Esophagus squamous epithelium (tissue), 5 donors: ENCODE data around the gene MEGF6. TPM values are rescaled to one million over a fixed set of nuclear protein-coding genes. Genes with fewer than 3 reads are reported as not detected.

Source experiments
- DNase-seq: peaks from one replicate; lab custom pipeline; 2025; lab: John Stamatoyannopoulos, UW
- H3K27ac ChIP-seq, 4 donors: fragments of 200-600 bp; sonication (generic); one replicate each; pipeline ENCODE4 v1.5.1; 2016 to 2019; ENCODE audit warnings: mild to moderate bottlenecking in 1 of 4
- H3K27me3 ChIP-seq, 4 donors: fragments of 200-600 bp; sonication (generic); 1 replicate in 3 of 4; 2 replicates in 1 of 4; pipeline versions ENCODE4 v1.5.1 to v1.6.0; 2017 to 2021; ENCODE audit warnings: antibody characterized with exemption in 1 of 4
- H3K36me3 ChIP-seq, 3 donors: fragments of 200-600 bp; sonication (generic); one replicate each; pipeline ENCODE4 v1.5.1; 2016 to 2019
- H3K4me1 ChIP-seq, 3 donors: fragments of 200-600 bp; sonication (generic); one replicate each; pipeline ENCODE4 v1.5.1; 2017 to 2019
- H3K4me3 ChIP-seq, 4 donors: fragments of 200-600 bp; sonication (generic); 1 replicate in 3 of 4; 2 replicates in 1 of 4; pipeline ENCODE4 v1.5.1; 2016 to 2019; ENCODE audit warnings: mild to moderate bottlenecking in 2 of 4, moderate library complexity in 1 of 4
- H3K9me3 ChIP-seq, 3 donors: fragments of 200-600 bp; sonication (generic); one replicate each; pipeline ENCODE4 v1.5.1; 2016 to 2019
- POLR2A ChIP-seq, 4 donors: fragments of 450-650 bp; IDR thresholded peaks; one replicate each; pipeline ENCODE4 v1.6.1; 2017; ENCODE audit warnings: antibody characterized with exemption in 4 of 4, mild to moderate bottlenecking in 4 of 4, moderate library complexity in 3 of 4
- WGBS, 2 donors: methylation state at CpG; one replicate each; pipeline ENCODE4 v1.1.5; 2018; 5-methylcytosine and 5-hydroxymethylcytosine counted together
- intact Hi-C: fragments of 100-400 bp; cut with DNase I; formaldehyde crosslinking; loops from one replicate; pipeline ENCODE4 v1.15.0; 2022
- total RNA-seq, 4 donors: library from RNA; depleted of rRNA; stranded (reverse); fragments of >200 nt; gene quantifications; one replicate each; pipeline ENCODE4 v1.1.0, GENCODE V29; 2016
- TF ChIP-seq, protein P1 (sequence below), 6 experiments: fragments of 450-650 bp in 4 of 6; fragments of 200-600 bp in 2 of 6; sonication (generic) in 2 of 6; IDR thresholded peaks; one replicate each; pipeline ENCODE4 v1.5.1; 2016 to 2019; ENCODE audit warnings: antibody characterized with exemption in 6 of 6, mild to moderate bottlenecking in 4 of 6, moderate library complexity in 4 of 6
- donor health status: DM: yes; HTN: yes; CAD: no.

Gene MEGF6
- total RNA-seq, 4 donors from 2014 or later, result 8.8 to 27.1 (median 16.8) TPM

DNA sequence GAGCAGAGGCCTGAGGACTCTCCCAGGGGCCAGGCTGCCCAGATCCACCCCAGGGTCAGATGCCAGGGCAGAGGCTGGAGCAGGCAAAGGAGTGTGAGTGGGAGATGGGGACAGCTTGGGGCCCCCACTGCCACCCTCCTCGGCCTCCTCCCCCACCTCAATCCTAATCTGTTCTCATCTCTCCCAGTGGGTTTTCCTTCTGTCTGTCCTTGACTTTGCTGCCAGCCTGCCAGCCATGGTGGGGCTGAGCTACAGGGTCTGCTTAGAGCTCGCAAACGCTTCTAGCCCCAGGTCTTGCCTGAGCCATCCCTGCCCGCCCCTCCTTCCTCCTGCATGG, 65.3 kb downstream of the MEGF6 start:
- Histone ChIP-seq H3K27ac (no peak overlapping the region), H3K4me1 (peaks cover 34 to 72% (median 38%) of the 10 kb centered on the region in 3 donors)

DNA sequence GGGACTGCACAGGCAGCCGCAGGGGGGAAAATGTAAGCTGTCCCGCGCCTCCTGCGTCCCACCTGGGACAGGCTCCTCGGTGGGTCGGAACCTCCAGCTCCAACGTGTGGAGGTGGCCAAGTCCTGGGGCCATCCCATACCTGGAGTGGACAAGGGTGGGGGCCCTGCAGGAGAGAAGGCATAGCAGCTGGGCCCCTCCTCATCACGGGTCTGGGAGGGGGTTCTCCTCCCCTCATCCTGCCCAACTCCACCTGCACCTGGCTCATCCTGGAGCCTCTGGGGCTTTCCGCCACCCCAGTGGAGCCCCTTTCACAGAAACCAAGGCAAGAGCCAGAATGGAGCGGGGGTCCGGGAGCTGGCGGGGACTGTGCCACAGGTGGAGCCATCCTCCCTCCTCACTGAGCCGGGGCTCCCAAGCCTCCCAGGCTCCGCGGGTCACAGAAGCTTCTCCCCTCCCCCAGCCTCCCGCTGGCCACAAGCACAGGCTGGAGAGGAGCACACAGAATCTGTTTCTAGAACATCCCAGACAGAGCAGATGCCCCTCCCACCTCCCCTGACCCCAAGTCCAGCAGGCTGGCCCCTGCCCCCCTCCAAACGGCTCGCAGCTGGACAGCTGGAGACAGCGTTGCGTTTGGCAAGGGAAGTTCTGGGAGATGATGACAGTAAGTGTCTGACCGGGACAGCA, 65.8 kb downstream of the MEGF6 start:
- Histone ChIP-seq H3K27ac (no peak overlapping the region), H3K9me3 (no peaks in the 10 kb centered on the region), H3K27me3 (peaks cover 0 to 65% (median 0%) of the 10 kb centered on the region in 4 donors), H3K36me3 (no peaks in the 10 kb centered on the region), H3K4me3 (no peak overlapping the region), H3K4me1 (peaks cover 34 to 72% (median 38%) of the 10 kb centered on the region in 3 donors)
- no peak for DNase-seq
- no peak for TF ChIP-seq POLR2A (IDR thresholded peaks at IDR 0.05)
- TF ChIP-seq, protein P1, sequence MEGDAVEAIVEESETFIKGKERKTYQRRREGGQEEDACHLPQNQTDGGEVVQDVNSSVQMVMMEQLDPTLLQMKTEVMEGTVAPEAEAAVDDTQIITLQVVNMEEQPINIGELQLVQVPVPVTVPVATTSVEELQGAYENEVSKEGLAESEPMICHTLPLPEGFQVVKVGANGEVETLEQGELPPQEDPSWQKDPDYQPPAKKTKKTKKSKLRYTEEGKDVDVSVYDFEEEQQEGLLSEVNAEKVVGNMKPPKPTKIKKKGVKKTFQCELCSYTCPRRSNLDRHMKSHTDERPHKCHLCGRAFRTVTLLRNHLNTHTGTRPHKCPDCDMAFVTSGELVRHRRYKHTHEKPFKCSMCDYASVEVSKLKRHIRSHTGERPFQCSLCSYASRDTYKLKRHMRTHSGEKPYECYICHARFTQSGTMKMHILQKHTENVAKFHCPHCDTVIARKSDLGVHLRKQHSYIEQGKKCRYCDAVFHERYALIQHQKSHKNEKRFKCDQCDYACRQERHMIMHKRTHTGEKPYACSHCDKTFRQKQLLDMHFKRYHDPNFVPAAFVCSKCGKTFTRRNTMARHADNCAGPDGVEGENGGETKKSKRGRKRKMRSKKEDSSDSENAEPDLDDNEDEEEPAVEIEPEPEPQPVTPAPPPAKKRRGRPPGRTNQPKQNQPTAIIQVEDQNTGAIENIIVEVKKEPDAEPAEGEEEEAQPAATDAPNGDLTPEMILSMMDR (IDR thresholded peaks at IDR 0.05), result no peak
- 78% methylated on average over 7 of the region's 21 CpGs; no CpG with 5 or more reads in 1 of the 2 donors for WGBS, 2 donors
- intact Hi-C loops, result no loop called here

More for the DNA sequence above, 65.3 kb downstream of the MEGF6 start:
- no peak overlapping the region for H3K4me3 ChIP-seq
- intact Hi-C loops, result no loop called here
- WGBS, 2 donors, result 14 to 66% methylated on average over 1 to 3 of the region's 4 CpGs
- TF ChIP-seq, protein P1 (IDR thresholded peaks at IDR 0.05), result no peak
- no peak for TF ChIP-seq POLR2A (IDR thresholded peaks at IDR 0.05)
- no peaks in the 10 kb centered on the region for H3K9me3 ChIP-seq
- peaks cover 0 to 70% (median 0%) of the 10 kb centered on the region in 4 donors for H3K27me3 ChIP-seq
- DNase-seq, result no peak
- H3K36me3 ChIP-seq, result no peaks in the 10 kb centered on the region

DNA sequence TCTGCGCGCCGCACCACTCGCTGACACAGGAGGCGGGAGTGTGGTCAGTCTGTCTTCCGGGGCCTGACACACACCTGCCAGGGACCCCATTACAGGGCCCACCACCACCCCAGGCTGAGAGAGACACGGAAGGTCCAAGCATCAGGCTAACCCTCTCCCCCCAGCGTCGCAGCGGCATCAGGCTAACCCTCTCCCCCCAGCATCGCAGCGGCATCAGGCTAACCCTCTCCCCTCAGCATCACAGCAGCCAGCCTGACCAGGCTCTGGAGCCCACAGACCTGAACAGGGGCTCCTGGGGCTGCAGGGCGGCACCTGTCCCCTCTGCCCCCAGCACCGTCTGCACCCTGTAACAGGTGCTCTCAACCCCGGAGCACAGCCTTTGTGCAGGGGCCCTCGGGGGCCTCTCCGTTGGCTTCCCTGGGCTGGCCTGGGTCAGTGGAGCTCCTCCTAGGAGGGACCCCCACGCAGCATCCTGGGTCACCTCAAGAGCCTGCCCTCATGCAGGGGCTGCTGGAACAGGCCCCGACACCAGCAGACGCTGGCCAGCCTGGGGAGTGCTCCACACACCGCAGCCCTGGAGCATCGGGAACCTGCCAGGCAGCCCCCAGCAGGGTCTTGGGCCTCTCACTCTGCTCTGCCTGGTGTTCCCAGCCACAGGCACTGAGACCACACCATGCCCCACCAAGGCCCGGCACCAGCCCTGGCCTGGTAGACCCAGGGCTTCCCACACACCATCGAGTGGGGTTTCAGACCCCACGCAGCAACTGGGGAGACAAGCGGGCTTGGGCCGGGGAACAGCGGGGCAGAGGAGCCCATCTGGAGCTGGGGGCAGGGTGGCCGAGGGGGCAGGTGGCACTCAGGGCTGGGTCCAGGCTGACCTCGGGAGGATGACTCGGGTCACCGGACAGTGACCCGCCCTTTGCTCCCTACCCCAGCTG, 67.0 kb downstream of the MEGF6 start:
- Histone ChIP-seq H3K4me3 (no peak overlapping the region), H3K27ac (peak overlapping the region in 1 of 4 donors; percentile 75), H3K4me1 (peaks cover 37 to 80% (median 47%) of the 10 kb centered on the region in 3 donors), H3K27me3 (peaks cover 0 to 54% (median 0%) of the 10 kb centered on the region in 4 donors), H3K36me3 (no peaks in the 10 kb centered on the region), H3K9me3 (no peaks in the 10 kb centered on the region)
- TF ChIP-seq POLR2A (IDR thresholded peaks at IDR 0.05), result no peak
- TF ChIP-seq, protein P1 (IDR thresholded peaks at IDR 0.05), result no peak
- WGBS, 2 donors, result 94 to 98% methylated on average over 8 to 12 of the region's 33 CpGs
- DNase-seq, result no peak
- intact Hi-C loops, result no loop called here

DNA sequence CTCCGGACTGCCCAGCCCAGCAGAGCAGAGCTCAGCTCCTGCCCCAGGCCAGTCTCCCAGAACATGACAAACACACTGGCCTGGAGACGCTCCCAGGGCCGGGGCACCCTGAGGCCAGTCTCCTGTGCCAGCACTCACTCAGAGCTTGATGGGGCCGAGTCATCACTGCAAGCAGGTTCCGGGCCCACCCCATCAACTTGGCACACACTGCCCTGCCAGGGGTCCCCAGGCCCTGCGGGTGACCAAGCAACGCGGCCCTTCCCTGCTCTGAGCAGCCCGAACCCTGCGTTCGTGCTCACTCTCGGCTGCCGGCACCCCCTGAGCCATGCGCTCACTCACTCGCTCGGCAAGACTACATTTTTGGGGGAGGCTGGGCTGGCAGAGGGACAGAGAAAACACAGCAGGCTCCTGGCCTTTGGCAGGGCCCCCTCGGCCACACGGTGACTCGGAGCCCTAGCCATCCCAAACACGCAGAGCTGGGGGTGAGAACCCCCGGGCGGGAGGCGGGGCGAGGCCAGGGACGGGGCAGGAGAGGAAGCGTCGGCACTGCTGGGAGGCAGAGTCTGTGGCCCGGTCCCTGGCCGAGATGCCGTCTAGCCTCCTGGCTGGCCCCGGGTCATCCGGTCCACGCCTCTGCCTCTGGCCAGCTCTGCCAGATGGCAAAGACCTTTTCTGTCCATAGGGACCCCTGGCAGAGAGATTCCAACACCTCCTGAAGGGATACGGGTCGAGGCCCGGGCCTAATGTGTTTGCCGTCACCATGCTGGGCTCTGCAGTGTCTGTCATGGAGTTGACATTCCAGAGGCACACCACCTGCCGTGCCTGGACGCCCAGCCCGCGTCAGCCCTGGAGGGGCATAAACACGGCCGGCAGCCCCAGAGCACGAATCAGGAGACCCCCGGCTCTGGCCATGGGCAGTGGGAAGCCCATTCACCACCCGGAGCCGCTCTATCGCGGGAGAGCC, 68.0 kb downstream of the MEGF6 start:
- TF ChIP-seq, protein P1 (IDR thresholded peaks at IDR 0.05), result no peak
- no peak for TF ChIP-seq POLR2A (IDR thresholded peaks at IDR 0.05)
- Histone ChIP-seq H3K27me3 (peaks cover 0 to 44% (median 0%) of the 10 kb centered on the region in 4 donors), H3K27ac (peak overlapping the region; percentile 9 to 75 (median 38)), H3K4me1 (peaks cover 35 to 80% (median 47%) of the 10 kb centered on the region in 3 donors), H3K9me3 (no peaks in the 10 kb centered on the region), H3K4me3 (no peak overlapping the region), H3K36me3 (no peaks in the 10 kb centered on the region)
- 40 to 68% methylated on average over 8 to 21 of the region's 49 CpGs for WGBS, 2 donors
- no peak for DNase-seq
- intact Hi-C loops, result no loop called here
